G401.6 (cell line): ENCODE results near the gene GLG1.
A peak's percentile ranks its signal among the peaks of the same experiment; 100 is the strongest.
"Not testable (repeated sequence)": the region's sequence is repeated elsewhere in the genome, so short reads cannot be mapped to it uniquely, and the experiment has no call there.

Experiments used
- FAIRE-seq: peaks from 2 replicates; lab custom pipeline; 2012; peaks lifted over from hg19 to GRCh38; lab: Jason Lieb, UNC

GLG1 gene

GRCh38 chr16:74606521-74607309 is at the start of gene GLG1:
Gene GLG1, minus strand, starts transcription at chr16:74607114. Its CDS starts 20 bp downstream, at chr16:74607094.
- FAIRE-seq = no peak

- FAIRE-seq = no peak
Observed at GRCh38 chr16:74654536-74655050, 47.7 kb upstream of the GLG1 start.

GRCh38 chr16:74652883-74653282 is 46.0 kb upstream of the GLG1 start:
- FAIRE-seq = not testable (repeated sequence)

- FAIRE-seq = no peak
Observed at GRCh38 chr16:74652249-74652648, 45.3 kb upstream of the GLG1 start.

DNA sequence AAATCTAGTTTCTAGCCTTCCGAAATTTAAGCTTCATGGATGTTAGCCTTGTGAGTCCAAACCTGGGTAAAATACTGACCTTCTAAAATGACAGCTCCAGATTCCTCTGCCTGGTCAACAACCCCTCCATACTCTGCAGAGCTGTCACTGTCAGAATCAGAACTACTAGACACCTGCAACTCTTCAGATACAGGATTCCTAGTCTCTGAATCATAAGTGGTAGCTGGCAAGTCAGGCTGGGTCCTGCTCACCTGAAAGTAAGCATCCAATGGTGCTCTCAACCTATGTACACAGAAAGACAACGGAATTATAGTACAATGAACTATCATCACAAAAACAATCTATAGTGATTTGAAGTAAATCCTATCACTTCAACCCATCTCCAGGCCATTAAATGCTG is 44.9 kb upstream of the GLG1 start:
- no peak for FAIRE-seq

- FAIRE-seq = peak; percentile 28
Observed at GRCh38 chr16:74650966-74651567, 44.2 kb upstream of the GLG1 start.

- no peak for FAIRE-seq
Observed at GRCh38 chr16:74649839-74650504, 43.1 kb upstream of the GLG1 start.

DNA sequence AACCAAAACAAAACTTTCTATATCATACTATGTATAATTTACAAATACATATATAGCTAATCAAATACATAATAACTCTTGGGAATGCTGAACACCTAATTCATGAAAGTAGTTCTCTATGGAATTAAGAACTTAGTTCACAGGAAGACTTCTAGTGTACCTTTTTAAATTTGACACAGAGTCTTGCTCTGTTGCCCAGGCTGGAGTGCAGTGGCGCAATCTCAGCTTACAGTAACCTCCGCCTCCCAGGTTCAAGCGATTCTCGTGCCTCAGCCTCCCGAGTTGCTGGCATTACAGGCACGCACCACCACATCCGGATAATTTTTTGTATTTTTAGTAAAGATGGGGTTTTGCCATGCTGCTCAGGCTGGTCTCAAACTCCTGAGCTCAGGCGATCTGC is 35.1 kb upstream of the GLG1 start:
- no peak for FAIRE-seq

DNA sequence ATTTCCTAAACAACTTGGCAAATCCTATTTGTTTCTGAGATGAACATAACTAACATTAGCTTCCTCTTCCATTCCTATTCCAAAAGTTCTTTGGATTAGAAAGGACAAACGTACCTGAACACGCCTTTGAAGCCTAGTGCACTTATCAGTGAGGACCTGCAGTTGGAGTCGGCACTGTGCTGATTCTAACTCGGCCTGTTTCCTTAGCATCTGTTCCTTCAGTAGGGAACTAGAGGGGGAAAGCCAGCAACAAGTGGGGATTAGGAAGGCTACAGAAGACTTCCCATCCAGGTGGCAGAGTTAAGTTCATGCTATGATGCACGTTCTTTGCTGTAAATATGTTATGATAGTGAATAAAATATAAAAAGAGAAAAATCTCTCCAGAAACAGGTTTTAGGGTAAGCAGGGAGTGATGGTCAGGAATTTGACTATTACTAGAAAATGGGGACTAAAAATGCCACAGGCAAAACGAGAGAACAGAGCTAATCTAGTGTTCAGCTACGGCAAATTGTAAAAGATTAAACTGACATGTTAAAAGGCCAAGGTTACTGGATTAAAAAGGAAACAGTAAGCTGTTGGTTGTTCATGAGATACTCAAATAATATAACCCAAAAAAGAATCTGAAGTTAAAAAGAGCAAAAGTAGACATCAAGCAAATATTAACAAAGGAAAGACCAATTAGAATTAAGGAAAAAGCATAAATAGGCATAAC is 31.0 kb upstream of the GLG1 start:
- no peak for FAIRE-seq

GRCh38 chr16:74635303-74635702 is 28.4 kb upstream of the GLG1 start:
- no peak for FAIRE-seq

GRCh38 chr16:74633686-74634085 is 26.8 kb upstream of the GLG1 start:
- no peak for FAIRE-seq

GRCh38 chr16:74627506-74628220 is 20.7 kb upstream of the GLG1 start:
- FAIRE-seq = no peak

DNA sequence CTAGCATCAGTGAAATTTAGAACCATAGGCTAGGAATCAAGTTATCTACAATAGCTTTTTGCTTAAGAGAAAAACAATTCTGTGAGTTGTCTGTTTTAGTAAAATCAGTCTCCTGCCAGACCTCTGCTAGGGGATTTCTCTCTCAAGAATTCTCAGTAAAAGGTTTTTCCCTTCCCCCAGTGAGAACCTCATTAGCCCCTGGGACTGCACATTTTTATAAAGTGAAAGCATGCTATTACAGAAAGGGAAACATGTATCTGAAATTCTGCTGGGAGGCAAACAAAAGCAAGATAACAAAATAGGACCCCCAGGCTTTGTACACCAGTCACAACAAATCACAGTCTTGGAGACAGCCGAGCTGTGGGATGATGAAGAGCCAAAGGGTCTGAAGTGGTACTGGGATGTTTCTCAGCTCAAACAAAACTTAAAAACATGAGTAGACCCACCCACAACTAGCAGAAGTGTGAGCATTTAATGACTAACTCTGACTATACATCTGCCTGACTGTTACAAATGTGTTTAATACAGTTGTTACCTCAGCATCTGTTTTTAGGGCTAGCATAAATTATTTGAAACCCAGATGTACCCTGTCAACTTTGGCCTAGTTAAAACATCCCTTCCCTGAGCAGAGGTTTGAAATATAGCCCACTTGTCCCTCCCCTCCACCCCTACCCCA is 20.0 kb upstream of the GLG1 start:
- no peak for FAIRE-seq

DNA sequence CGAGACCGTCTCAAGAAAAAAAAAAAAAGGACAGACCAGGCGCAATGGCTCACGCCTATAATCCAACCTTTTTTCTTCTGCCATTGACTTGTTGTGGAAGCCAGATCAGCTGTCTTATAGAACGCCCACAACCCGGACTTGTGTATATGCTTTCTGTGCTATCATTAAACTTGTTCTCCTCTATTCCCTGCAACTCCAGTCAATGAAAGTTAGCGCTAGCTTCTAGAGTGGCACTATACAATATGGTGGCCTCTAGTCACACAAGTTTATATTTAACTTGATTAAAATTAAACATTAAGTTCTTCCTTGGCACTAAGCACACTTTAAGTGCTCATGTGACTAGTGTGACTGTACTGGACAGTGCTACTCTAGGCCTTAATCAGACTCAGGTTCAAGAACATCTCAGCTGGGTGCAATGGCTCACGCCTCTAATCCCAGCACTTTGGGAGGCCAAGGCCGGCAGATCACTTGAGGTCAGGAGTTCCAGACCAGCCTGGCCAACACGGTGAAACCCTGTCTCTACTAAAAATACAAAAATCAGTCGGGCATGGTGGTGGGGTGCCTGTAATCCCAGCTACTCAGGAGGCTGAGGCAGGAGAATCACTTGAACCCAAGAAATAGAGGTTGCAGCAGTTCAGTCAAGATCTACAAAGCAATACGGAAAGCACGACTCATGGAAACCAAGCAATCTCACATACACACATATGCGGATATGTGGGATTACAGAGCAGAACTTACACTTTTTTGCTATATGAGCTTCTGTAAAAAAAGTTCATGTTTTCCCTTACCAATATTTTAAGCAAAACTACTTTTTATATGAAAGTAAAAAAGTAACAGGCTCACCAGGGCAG is 18.8 kb upstream of the GLG1 start:
- FAIRE-seq = no peak

DNA sequence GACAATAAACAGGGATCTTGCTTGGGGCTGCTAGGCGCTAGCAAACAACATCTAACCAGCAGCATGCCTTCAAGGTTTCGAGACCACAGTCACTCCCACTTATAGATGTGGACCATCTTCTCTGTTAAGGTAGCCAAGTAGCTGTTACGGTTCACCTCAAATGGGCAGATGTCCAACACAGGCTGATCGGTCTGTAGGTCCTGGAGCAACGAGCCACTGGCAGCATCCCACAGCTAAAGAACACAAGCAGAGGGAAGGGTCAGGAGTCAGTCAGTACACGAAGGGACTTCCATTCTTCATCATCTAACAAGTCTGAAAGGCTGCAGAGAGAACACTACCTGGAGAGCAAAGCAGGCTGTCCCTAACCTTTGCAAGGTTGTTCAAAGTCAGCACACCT is 16.9 kb upstream of the GLG1 start:
- FAIRE-seq = no peak

DNA sequence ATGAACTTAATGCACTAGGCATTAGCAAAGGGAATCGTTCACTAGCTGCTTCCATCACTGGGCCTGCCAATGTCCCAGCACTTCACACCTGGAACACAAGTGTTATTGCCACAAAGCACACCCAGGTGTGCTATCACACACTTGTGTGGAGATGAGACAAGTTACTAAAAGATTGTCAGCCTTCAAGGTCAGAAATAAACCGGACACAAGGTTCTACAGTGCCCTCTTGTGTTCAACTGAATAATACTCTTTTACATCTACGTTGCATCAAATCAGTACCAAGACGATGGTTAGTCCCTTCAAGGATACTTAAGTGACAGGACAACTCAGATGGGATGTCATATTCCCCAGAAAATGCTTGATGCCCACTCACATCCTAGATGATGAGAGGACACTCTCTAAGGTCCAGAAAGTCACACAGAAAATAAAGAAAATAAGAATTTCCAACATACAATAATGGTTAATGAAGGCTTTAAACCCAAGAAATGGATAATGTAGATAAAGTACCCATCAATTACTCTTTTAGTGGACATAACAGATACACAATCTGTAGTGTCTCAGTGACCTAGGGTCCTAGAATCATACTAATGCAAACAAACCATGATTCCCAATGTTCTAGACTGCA is 16.4 kb upstream of the GLG1 start:
- peak; percentile 8 for FAIRE-seq

DNA sequence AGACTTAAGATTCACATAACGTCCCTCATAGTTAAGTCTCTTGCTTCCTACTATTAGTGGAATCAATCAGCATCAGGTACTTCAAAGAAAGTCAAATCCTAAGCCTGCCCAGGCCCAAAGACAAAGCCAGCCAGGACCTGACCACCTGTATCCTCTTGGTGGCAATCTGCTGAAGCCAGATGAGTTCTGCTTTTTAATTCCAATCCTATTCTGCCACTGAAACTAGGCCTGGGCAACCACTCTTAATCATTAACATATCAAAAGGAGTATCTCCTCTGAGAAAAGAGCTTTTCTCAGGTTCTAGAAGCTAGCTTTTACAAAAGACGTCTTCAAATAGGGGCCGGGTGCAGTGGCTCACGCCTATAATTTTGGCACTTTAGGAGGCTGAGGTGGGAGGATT is 15.1 kb upstream of the GLG1 start:
- FAIRE-seq = no peak

DNA sequence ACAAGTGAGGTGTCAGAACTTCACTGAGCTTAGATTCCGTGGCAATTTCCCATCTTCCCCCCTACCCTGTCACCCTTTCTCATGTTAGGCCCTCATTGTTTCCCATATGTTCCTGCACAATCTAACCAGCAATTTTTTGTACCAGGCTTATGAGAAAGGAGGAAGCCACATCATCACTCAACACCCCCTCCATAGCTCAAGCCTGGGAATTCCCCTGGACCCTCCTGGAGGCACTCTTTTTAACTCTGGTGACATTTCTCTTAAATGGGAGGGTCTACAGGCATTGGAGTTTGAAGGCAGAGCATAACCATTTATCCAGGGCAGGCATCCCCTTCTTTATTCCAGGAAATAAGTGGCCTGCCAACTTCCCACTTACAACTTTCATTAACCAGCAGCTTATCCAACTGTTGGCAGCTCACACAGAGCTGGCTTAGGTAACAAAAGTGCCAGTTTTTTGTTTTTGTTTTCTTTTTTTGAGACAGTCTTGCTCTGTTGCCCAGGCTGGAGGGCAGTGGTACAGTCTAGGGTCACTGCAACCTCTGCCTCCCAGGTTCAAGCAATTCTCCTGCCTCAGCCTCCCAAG is 10.4 kb upstream of the GLG1 start:
- no peak for FAIRE-seq

DNA sequence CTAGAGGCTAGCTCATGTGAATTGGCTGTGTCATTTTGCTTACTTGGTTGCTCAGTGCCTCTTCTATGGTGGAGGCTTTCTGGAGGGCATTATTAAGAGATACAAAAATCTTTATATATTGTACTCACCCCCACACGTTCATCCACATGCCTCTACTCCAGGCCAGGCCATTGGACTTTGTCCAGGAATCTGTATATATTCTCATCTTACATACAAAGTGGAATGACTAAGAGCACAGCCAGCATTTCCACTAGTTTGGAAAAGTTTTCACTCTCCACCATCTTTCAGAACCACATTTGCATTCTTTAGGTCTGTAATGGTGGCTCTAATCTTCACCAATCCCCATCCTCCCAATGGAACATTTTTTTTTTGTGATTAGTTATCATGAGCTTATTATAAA is 4.8 kb upstream of the GLG1 start:
- FAIRE-seq = no peak

DNA sequence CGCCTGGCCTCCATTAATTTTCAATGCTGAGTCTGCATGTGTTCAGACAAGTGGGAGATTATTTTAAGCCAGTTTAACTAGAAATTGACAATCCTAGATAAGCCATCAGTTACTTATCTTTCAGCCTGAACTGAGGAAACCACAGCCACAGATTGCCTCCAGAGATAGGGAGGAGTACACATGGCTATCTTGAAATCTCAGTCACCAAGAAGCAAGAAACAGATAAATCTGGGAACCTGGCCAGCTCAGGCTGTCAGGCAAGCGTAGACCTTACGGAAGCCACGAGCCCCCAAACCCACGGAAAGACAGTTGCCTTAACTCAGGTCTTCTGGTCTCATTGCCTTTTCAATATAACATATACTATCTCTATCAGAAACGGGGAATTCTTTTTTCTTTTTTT is 2.0 kb upstream of the GLG1 start:
- no peak for FAIRE-seq
